PC-9 (cell line): Measurements from ENCODE around the gene ANXA10. TPM values are rescaled to one million over a fixed set of nuclear protein-coding genes. Genes with fewer than 3 reads are reported as not detected.

Experiments used
- BruUV-seq: library from RNA; stranded (reverse); fragments of 400-500 nt; replicated peaks from 2 replicates; lab custom pipeline; 2021; lab: Mats Ljungman, UMichigan
- CTCF ChIA-PET: fragments of 300-600 bp; sonication (Branson Sonifier 250); formaldehyde crosslinking; loops from one replicate; lab custom pipeline; 2022; ENCODE audit warnings: antibody characterized with exemption; lab: Charles Lee
- POLR2A ChIA-PET: fragments of 300-600 bp; sonication (Branson Sonifier 250); formaldehyde crosslinking; loops from one replicate; lab custom pipeline; 2022; ENCODE audit warnings: antibody characterized with exemption; ENCODE audit not compliant: unreplicated experiment; lab: Charles Lee
- DNase-seq, 2 experiments: peaks; one replicate each; pipeline versions ENCODE4 v3.0.0 to v3.0.0-alpha.2; 2015 to 2022; ENCODE audit warnings: mixed read lengths in 1 of 2
- H2AFZ ChIP-seq: fragments of 200-600 bp; sonication (generic); 2 replicates; pipeline ENCODE4 v1.8.1; 2017; ENCODE audit warnings: antibody characterized with exemption
- H3F3A ChIP-seq: fragments of 200-600 bp; sonication (generic); 2 replicates; pipeline ENCODE4 v1.8.1; 2017; ENCODE audit warnings: antibody characterized with exemption, mild to moderate bottlenecking, low read depth; ENCODE audit not compliant: insufficient read depth
- H3K27ac ChIP-seq: fragments of 200-600 bp; sonication (generic); 2 replicates; pipeline ENCODE4 v1.6.1; 2016; ENCODE audit warnings: mixed run types
- H3K27me3 ChIP-seq: fragments of 200-600 bp; sonication (generic); 2 replicates; pipeline ENCODE4 v1.6.1; 2016; ENCODE audit warnings: low read depth, mixed run types; ENCODE audit not compliant: insufficient read depth
- H3K36me3 ChIP-seq: fragments of 200-600 bp; sonication (generic); 2 replicates; pipeline ENCODE4 v1.6.1; 2016; ENCODE audit warnings: low read depth, mixed run types
- H3K4me1 ChIP-seq: fragments of 200-600 bp; sonication (generic); replicated peaks from 2 replicates; pipeline ENCODE4 v1.6.1; 2016; ENCODE audit warnings: mixed run types; ENCODE audit not compliant: insufficient read depth
- H3K4me2 ChIP-seq: fragments of 200-600 bp; sonication (generic); 2 replicates; pipeline ENCODE4 v1.6.1; 2017; ENCODE audit warnings: mixed run types
- H3K4me3 ChIP-seq: fragments of 200-600 bp; sonication (generic); 2 replicates; pipeline ENCODE4 v1.6.1; 2016; ENCODE audit warnings: mixed run types
- H3K79me2 ChIP-seq: fragments of 200-600 bp; sonication (generic); 2 replicates; pipeline ENCODE4 v1.6.1; 2017; ENCODE audit warnings: low read depth, mixed run types
- H3K9me2 ChIP-seq: fragments of 200-600 bp; sonication (generic); 2 replicates; pipeline ENCODE4 v1.8.1; 2017; ENCODE audit warnings: mild to moderate bottlenecking; ENCODE audit not compliant: insufficient read depth
- H3K9me3 ChIP-seq: fragments of 200-600 bp; sonication (generic); 2 replicates; pipeline ENCODE4 v1.8.1; 2016; ENCODE audit warnings: low read depth; ENCODE audit not compliant: insufficient read depth
- H4K20me1 ChIP-seq: fragments of 200-600 bp; sonication (generic); 2 replicates; pipeline ENCODE4 v1.8.1; 2017; ENCODE audit not compliant: insufficient read depth
- CTCF ChIP-seq: fragments of 200-600 bp; sonication (generic); conservative IDR thresholded peaks from 2 replicates; pipeline ENCODE4 v1.6.1; 2017; ENCODE audit warnings: mixed run types, antibody characterized with exemption, mild to moderate bottlenecking, moderate library complexity
- EZH2 ChIP-seq: fragments of 200-600 bp; sonication (generic); IDR thresholded peaks from 2 replicates; pipeline ENCODE4 v1.8.0; 2017; ENCODE audit warnings: antibody characterized with exemption, low read depth
- intact Hi-C: fragments of 100-400 bp; cut with micrococcal nuclease; formaldehyde crosslinking; loops from one replicate; pipeline ENCODE4 v1.10.0; 2022; ENCODE audit not compliant: unreplicated experiment
- total RNA-seq: library from RNA; stranded (reverse); gene quantifications from 2 replicates; pipeline ENCODE4 v1.2.3, GENCODE V29; 2021

ANXA10 gene
- total RNA-seq, 1 experiment from 2014 or later, result 3.0 TPM

- no peak overlapping the region for H3K4me3 ChIP-seq
- no peaks in the 10 kb centered on the region for H3K36me3 ChIP-seq
- no TSS peak for BruUV-seq
- no peak overlapping the region for H2AFZ ChIP-seq
- H3K9me3 ChIP-seq, result no peaks in the 10 kb centered on the region
- H4K20me1 ChIP-seq, result no peaks in the 10 kb centered on the region
- TF ChIP-seq EZH2 (no peak), CTCF (no peak)
- H3K79me2 ChIP-seq, result no peaks in the 10 kb centered on the region
- H3K4me1 ChIP-seq, result no peaks in the 10 kb centered on the region
- DNase-seq, result no peak
- ChIA-PET POLR2A (no interaction called here), CTCF (no interaction called here)
- no peaks in the 10 kb centered on the region for H3F3A ChIP-seq
- H3K27me3 ChIP-seq, result no peaks in the 10 kb centered on the region
- no peaks in the 10 kb centered on the region for H3K9me2 ChIP-seq
- intact Hi-C loops, result loop anchor here (5.0 to 10.0 kb wide), 3 partner anchors 77 to 1417 kb away; no protein-coding TSS in a partner anchor
- no peak overlapping the region for H3K27ac ChIP-seq
- no peak overlapping the region for H3K4me2 ChIP-seq
These were observed 17.5 kb upstream of the ANXA10 start for GRCh38 chr4:168074861-168075260.

GRCh38 chr4:168076989-168077725 is 15.2 kb upstream of the ANXA10 start:
- no peaks in the 10 kb centered on the region for H3F3A ChIP-seq
- no peaks in the 10 kb centered on the region for H3K9me3 ChIP-seq
- no peak overlapping the region for H3K4me3 ChIP-seq
- CTCF ChIA-PET, result no interaction called here
- TF ChIP-seq EZH2 (no peak), CTCF (peak; percentile 84)
- no peaks in the 10 kb centered on the region for H4K20me1 ChIP-seq
- intact Hi-C loops, result loop anchor here (1.0 to 10.0 kb wide), 5 partner anchors 75 to 1911 kb away; no protein-coding TSS in a partner anchor
- H3K27ac ChIP-seq, result no peak overlapping the region
- H2AFZ ChIP-seq, result no peak overlapping the region
- peak; percentile 34 to 49 for DNase-seq
- BruUV-seq, result no TSS peak
- H3K4me2 ChIP-seq, result no peak overlapping the region
- POLR2A ChIA-PET, result no interaction called here
- H3K36me3 ChIP-seq, result no peaks in the 10 kb centered on the region
- H3K27me3 ChIP-seq, result no peaks in the 10 kb centered on the region
- H3K4me1 ChIP-seq, result no peaks in the 10 kb centered on the region
- no peaks in the 10 kb centered on the region for H3K79me2 ChIP-seq
- H3K9me2 ChIP-seq, result no peaks in the 10 kb centered on the region

- no peak overlapping the region for H2AFZ ChIP-seq
- ChIA-PET POLR2A (interaction anchor here (0.6 kb wide), 1 partner anchor 836 kb away, joined by 6 read pairs; no protein-coding TSS in a partner anchor), CTCF (interaction anchor here (0.6 kb wide), 1 partner anchor 17 kb away, joined by 3 read pairs; no protein-coding TSS in a partner anchor)
- H3K27ac ChIP-seq, result no peak overlapping the region
- TF ChIP-seq CTCF (no peak), EZH2 (no peak)
- no peaks in the 10 kb centered on the region for H4K20me1 ChIP-seq
- no peaks in the 10 kb centered on the region for H3K9me3 ChIP-seq
- H3K4me3 ChIP-seq, result no peak overlapping the region
- H3K4me1 ChIP-seq, result no peaks in the 10 kb centered on the region
- H3F3A ChIP-seq, result no peaks in the 10 kb centered on the region
- no peak for DNase-seq
- H3K79me2 ChIP-seq, result no peaks in the 10 kb centered on the region
- no peaks in the 10 kb centered on the region for H3K9me2 ChIP-seq
- H3K4me2 ChIP-seq, result no peak overlapping the region
- no peaks in the 10 kb centered on the region for H3K27me3 ChIP-seq
- intact Hi-C loops, result loop anchor here (1.0 to 10.0 kb wide), 5 partner anchors 75 to 1911 kb away; no protein-coding TSS in a partner anchor
- no TSS peak for BruUV-seq
- no peaks in the 10 kb centered on the region for H3K36me3 ChIP-seq
These were observed 14.6 kb upstream of the ANXA10 start for GRCh38 chr4:168077726-168078239.
